ENCODE data around the gene SYDE1. TPM values are rescaled to one million over a fixed set of nuclear protein-coding genes. Genes with fewer than 3 reads are reported as not detected.

Gene SYDE1
- total and polyA plus RNA-seq, 4 donors, result 0.72 to 4.2 (median 3.7) TPM

DNA sequence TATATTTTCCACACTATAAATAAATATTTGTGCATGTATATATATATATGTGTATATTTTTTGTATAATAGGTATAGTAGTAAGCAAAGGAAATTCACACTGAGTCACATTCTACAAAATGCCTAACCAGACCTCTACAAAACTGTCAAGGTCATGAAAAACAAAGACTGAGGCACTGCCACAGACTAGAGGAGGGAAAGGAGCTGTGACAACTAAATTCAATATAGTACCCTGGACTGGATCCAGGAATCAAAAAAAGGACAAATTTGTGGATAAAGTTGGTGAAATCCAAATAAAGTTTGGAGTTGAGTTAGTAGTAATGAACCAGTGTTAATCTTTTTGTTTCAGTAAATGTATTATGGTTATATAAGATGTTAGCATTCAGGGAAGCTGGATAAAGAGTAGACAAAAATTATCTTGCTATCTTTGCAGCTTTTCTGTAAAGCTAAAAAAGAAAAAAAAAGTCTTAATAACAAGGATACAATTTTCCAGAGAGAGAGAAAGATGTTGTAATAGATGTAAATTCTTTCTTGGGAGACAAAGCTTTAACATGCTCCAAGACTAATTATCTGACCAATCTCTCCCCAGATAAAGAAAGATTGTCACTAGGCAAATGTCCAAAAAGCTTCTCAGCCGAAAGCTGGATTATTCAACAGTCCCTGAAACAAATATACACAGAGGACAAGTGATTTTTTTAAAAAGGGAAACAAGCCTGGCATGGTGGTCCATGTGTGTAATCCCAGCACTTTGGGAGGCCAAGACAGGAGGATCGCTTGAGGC, 19.1 kb downstream of the SYDE1 start:
- DNase-seq (ENCODE audit: low spot score), result no peak
- no peaks in the 10 kb centered on the region for H3K9me3 ChIP-seq (ENCODE audit: control insufficient read depth in 4 of 4, low read length in 3 of 4)
- H3K9ac ChIP-seq (ENCODE audit: low read depth in 1 of 2, low read length in 2 of 2), result peak overlapping the region in 1 of 2 donors; percentile 54
- WGBS, result 69% methylated on average over 2 of the region's 2 CpGs
- H3K4me1 ChIP-seq (ENCODE audit: control insufficient read depth in 4 of 4, insufficient read depth in 4 of 4, low read length in 3 of 4), result peaks cover 0 to 21% (median 16%) of the 10 kb centered on the region in 4 donors
- H3K4me3 ChIP-seq (ENCODE audit: low read depth in 1 of 3, low read length in 3 of 3), result peak overlapping the region in 2 of 3 donors; percentile 22 to 76
- no peak overlapping the region for H3K27ac ChIP-seq (ENCODE audit: low read depth in 1 of 2, low read length in 2 of 2)
- no peaks in the 10 kb centered on the region for H3K27me3 ChIP-seq (ENCODE audit: control insufficient read depth in 4 of 4, insufficient read depth in 4 of 4, low read length in 3 of 4)
- TF ChIP-seq, protein P1, sequence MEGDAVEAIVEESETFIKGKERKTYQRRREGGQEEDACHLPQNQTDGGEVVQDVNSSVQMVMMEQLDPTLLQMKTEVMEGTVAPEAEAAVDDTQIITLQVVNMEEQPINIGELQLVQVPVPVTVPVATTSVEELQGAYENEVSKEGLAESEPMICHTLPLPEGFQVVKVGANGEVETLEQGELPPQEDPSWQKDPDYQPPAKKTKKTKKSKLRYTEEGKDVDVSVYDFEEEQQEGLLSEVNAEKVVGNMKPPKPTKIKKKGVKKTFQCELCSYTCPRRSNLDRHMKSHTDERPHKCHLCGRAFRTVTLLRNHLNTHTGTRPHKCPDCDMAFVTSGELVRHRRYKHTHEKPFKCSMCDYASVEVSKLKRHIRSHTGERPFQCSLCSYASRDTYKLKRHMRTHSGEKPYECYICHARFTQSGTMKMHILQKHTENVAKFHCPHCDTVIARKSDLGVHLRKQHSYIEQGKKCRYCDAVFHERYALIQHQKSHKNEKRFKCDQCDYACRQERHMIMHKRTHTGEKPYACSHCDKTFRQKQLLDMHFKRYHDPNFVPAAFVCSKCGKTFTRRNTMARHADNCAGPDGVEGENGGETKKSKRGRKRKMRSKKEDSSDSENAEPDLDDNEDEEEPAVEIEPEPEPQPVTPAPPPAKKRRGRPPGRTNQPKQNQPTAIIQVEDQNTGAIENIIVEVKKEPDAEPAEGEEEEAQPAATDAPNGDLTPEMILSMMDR (IDR thresholded peaks at IDR 0.05; ENCODE audit: low read depth, low read length, missing input control), result no peak
- TF ChIP-seq TAF1 (conservative IDR thresholded peaks at IDR 0.05) (no peak), JUND (IDR thresholded peaks at IDR 0.05) (no peak), YY1 (IDR thresholded peaks at IDR 0.05) (no peak), NR2F2 (IDR thresholded peaks at IDR 0.05) (no peak), HNF4A (conservative IDR thresholded peaks at IDR 0.05) (no peak), SP1 (IDR thresholded peaks at IDR 0.05) (no peak), HNF4G (IDR thresholded peaks at IDR 0.05) (no peak), REST (IDR thresholded peaks at IDR 0.05) (no peak), GABPA (IDR thresholded peaks at IDR 0.05 in 1 of 2, conservative IDR thresholded peaks at IDR 0.05 in 1 of 2) (no peak)
- TF ChIP-seq, protein P2, sequence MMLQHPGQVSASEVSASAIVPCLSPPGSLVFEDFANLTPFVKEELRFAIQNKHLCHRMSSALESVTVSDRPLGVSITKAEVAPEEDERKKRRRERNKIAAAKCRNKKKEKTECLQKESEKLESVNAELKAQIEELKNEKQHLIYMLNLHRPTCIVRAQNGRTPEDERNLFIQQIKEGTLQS (IDR thresholded peaks at IDR 0.05), result no peak
- H3K36me3 ChIP-seq (ENCODE audit: control insufficient read depth in 4 of 4, insufficient read depth in 3 of 4, low read depth in 1 of 4, low read length in 3 of 4), result peaks cover 0 to 10% (median 4%) of the 10 kb centered on the region in 4 donors

- 77% methylated on average over 6 of the region's 6 CpGs for WGBS
- no peak overlapping the region for H3K9ac ChIP-seq (ENCODE audit: low read depth in 1 of 2, low read length in 2 of 2)
- no peak for DNase-seq (ENCODE audit: low spot score)
These were observed 21.1 kb downstream of the SYDE1 start for GRCh38 chr19:15128162-15128770.

More at GRCh38 chr19:15128162-15128770, 21.1 kb downstream of the SYDE1 start:
- H3K27ac ChIP-seq (ENCODE audit: low read depth in 1 of 2, low read length in 2 of 2), result no peak overlapping the region
- H3K4me3 ChIP-seq (ENCODE audit: low read depth in 1 of 3, low read length in 3 of 3), result no peak overlapping the region
- H3K27me3 ChIP-seq (ENCODE audit: control insufficient read depth in 4 of 4, insufficient read depth in 4 of 4, low read length in 3 of 4), result no peaks in the 10 kb centered on the region
- H3K4me1 ChIP-seq (ENCODE audit: control insufficient read depth in 4 of 4, insufficient read depth in 4 of 4, low read length in 3 of 4), result peaks cover 0 to 19% (median 16%) of the 10 kb centered on the region in 4 donors
- H3K9me3 ChIP-seq (ENCODE audit: control insufficient read depth in 4 of 4, low read length in 3 of 4), result no peaks in the 10 kb centered on the region
- TF ChIP-seq, protein P2 (IDR thresholded peaks at IDR 0.05), result no peak
- TF ChIP-seq SP1 (IDR thresholded peaks at IDR 0.05) (no peak), FOXA2 (IDR thresholded peaks at IDR 0.05) (no peak), NR2F2 (IDR thresholded peaks at IDR 0.05) (no peak), EGR1 (IDR thresholded peaks at IDR 0.05; ENCODE audit: low read depth in 2 of 2) (no peak), HNF4A (conservative IDR thresholded peaks at IDR 0.05) (no peak), ZBTB33 (IDR thresholded peaks at IDR 0.05) (no peak), RXRA (IDR thresholded peaks at IDR 0.05) (no peak), MAX (IDR thresholded peaks at IDR 0.05) (no peak), YY1 (IDR thresholded peaks at IDR 0.05) (no peak), HNF4G (IDR thresholded peaks at IDR 0.05) (no peak), JUND (IDR thresholded peaks at IDR 0.05) (no peak), GABPA (IDR thresholded peaks at IDR 0.05 in 1 of 2, conservative IDR thresholded peaks at IDR 0.05 in 1 of 2) (no peak), RAD21 (IDR thresholded peaks at IDR 0.05) (no peak), FOXA1 (IDR thresholded peaks at IDR 0.05) (no peak)
- TF ChIP-seq, protein P1 (IDR thresholded peaks at IDR 0.05; ENCODE audit: low read depth, low read length, missing input control), result no peak
- no peaks in the 10 kb centered on the region for H3K36me3 ChIP-seq (ENCODE audit: control insufficient read depth in 4 of 4, insufficient read depth in 3 of 4, low read depth in 1 of 4, low read length in 3 of 4)
